Activated CD8-positive, alpha-beta T cell treated with anti-CD3 and anti-CD28 coated beads for 36 hours (primary cell): Measurements from ENCODE around the gene SRL. TPM values are rescaled to one million over a fixed set of nuclear protein-coding genes. Genes with fewer than 3 reads are reported as not detected.
"Not testable (repeated sequence)": the region's sequence is repeated elsewhere in the genome, so short reads cannot be mapped to it uniquely, and the experiment has no call there.

Experiments
- ATAC-seq: fragments of 200-7000 bp; cut with Tn5 transposase; one replicate; pipeline ENCODE4 v1.10.0; 2021; ENCODE audit warnings: mild to moderate bottlenecking, moderate library complexity
- CTCF ChIA-PET: fragments of 350-600 bp; sonication (Branson Sonifier 250); formaldehyde crosslinking; loops from one replicate; lab custom pipeline; 2021; ENCODE audit warnings: antibody characterized with exemption; lab: Charles Lee
- POLR2A ChIA-PET: fragments of 350-600 bp; sonication (Branson Sonifier 250); formaldehyde crosslinking; loops from one replicate; lab custom pipeline; 2021; ENCODE audit warnings: antibody characterized with exemption; lab: Charles Lee
- DNase-seq: peaks from one replicate; pipeline ENCODE4 v3.0.0-alpha.2; 2020
- H3K27ac Mint-ChIP-seq: one replicate; pipeline ENCODE4 v1.8.0; 2021; ENCODE audit warnings: mild to moderate bottlenecking, mixed read lengths
- H3K27me3 Mint-ChIP-seq: one replicate; pipeline ENCODE4 v1.8.0; 2021; ENCODE audit warnings: mixed read lengths
- H3K36me3 Mint-ChIP-seq: one replicate; pipeline ENCODE4 v1.8.0; 2021; ENCODE audit warnings: low read depth, mixed read lengths
- H3K4me1 Mint-ChIP-seq: one replicate; pipeline ENCODE4 v1.8.0; 2021; ENCODE audit warnings: low read depth, mixed read lengths
- H3K4me3 Mint-ChIP-seq: one replicate; pipeline ENCODE4 v1.8.0; 2021; ENCODE audit warnings: mild to moderate bottlenecking, moderate library complexity, mixed read lengths
- H3K9me3 Mint-ChIP-seq: one replicate; pipeline ENCODE4 v1.8.0; 2021; ENCODE audit warnings: mixed read lengths
- intact Hi-C: fragments of 100-400 bp; cut with micrococcal nuclease; formaldehyde crosslinking; loops from one replicate; pipeline ENCODE4 v1.10.0; 2022
- total RNA-seq, 2 experiments: library from RNA; stranded (reverse); gene quantifications; one replicate each; pipeline ENCODE4 v1.2.3, GENCODE V29; 2021
- TF ChIP-seq, protein P1 (sequence below): fragments of 200-600 bp; IDR thresholded peaks from one replicate; pipeline ENCODE4 v1.8.0; 2022; ENCODE audit warnings: antibody characterized with exemption, mild to moderate bottlenecking

Gene SRL
- total RNA-seq, 2 experiments from 2014 or later = not detected

GRCh38 chr16:4257646-4258556 is 16.0 kb upstream of the SRL start:
- no peak for DNase-seq
- TF ChIP-seq, protein P1, sequence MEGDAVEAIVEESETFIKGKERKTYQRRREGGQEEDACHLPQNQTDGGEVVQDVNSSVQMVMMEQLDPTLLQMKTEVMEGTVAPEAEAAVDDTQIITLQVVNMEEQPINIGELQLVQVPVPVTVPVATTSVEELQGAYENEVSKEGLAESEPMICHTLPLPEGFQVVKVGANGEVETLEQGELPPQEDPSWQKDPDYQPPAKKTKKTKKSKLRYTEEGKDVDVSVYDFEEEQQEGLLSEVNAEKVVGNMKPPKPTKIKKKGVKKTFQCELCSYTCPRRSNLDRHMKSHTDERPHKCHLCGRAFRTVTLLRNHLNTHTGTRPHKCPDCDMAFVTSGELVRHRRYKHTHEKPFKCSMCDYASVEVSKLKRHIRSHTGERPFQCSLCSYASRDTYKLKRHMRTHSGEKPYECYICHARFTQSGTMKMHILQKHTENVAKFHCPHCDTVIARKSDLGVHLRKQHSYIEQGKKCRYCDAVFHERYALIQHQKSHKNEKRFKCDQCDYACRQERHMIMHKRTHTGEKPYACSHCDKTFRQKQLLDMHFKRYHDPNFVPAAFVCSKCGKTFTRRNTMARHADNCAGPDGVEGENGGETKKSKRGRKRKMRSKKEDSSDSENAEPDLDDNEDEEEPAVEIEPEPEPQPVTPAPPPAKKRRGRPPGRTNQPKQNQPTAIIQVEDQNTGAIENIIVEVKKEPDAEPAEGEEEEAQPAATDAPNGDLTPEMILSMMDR = no peak
- H3K4me1 Mint-ChIP-seq = peaks cover 3% of the 10 kb centered on the region
- H3K9me3 Mint-ChIP-seq = no peaks in the 10 kb centered on the region
- H3K27me3 Mint-ChIP-seq = no peaks in the 10 kb centered on the region
- H3K27ac Mint-ChIP-seq = no peak overlapping the region
- ATAC-seq = no peak
- intact Hi-C loops = no loop called here
- peaks cover 29% of the 10 kb centered on the region for H3K36me3 Mint-ChIP-seq
- POLR2A ChIA-PET = interaction anchor here (0.7 kb wide), 1 partner anchor 9 kb away, joined by 4 read pairs; no protein-coding TSS in a partner anchor
- no peak overlapping the region for H3K4me3 Mint-ChIP-seq
- CTCF ChIA-PET = interaction anchor here (2.5 kb wide), 1 partner anchor 13 kb away, joined by 9 read pairs; no protein-coding TSS in a partner anchor

DNA sequence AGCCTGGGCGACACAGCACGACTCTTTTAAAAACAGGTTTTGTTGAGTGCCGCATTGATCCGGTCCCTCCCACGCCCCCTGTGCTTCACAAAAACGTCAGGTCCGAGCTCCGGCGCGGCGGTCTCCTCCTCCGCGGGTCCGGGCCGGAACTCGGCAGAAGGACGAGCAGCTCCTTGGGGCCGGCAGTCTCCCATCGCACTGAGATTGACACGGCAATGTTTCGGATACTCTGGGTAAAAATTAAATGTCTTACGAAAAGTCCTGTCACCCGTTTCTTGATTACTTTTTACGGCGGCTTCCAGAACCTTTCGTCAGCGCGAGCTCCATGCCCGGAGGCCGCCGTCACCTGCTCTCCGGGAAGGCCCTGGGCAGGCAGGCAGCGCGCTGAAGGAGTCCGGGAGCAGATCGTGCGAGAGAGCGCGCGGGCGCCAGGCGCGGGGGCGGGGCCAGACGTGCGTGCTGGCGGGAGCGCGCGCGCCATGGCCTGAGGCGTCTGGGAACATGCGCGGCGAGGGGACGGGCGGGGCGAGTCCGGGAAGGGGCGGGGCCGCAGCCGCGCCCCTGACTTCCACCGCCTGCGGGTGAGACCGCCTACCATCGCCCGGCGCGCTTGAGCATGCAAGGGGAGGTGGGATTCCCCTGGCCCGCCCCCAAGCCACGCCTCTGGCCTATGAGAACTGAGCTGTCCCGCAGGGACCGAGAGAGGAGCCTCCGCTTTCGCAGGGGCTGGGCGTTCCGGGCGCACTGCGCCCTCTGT is 11.7 kb upstream of the SRL start:
- no peaks in the 10 kb centered on the region for H3K9me3 Mint-ChIP-seq
- intact Hi-C loops = no loop called here
- peak overlapping the region; percentile 96 for H3K4me3 Mint-ChIP-seq
- H3K27ac Mint-ChIP-seq = peak overlapping the region; percentile 98
- H3K27me3 Mint-ChIP-seq = no peaks in the 10 kb centered on the region
- peaks cover 8% of the 10 kb centered on the region for H3K36me3 Mint-ChIP-seq
- TF ChIP-seq, protein P1 = no peak
- peak; percentile 98 for ATAC-seq
- POLR2A ChIA-PET = interaction anchor here (0.5 to 4.8 kb wide), 18 partner anchors 10 to 374 kb away, joined by 3 to 78 read pairs (median 3); partner anchors contain the start of genes ADCY9, CORO7, PAM16 and SRL
- DNase-seq = peak; percentile 100
- H3K4me1 Mint-ChIP-seq = peaks cover 7% of the 10 kb centered on the region
- CTCF ChIA-PET = interaction anchor here (0.7 to 5.2 kb wide), 86 partner anchors 8 to 540 kb away, joined by 3 to 76 read pairs (median 4); partner anchors contain the start of genes ADCY9, CORO7, CREBBP and GLIS2

DNA sequence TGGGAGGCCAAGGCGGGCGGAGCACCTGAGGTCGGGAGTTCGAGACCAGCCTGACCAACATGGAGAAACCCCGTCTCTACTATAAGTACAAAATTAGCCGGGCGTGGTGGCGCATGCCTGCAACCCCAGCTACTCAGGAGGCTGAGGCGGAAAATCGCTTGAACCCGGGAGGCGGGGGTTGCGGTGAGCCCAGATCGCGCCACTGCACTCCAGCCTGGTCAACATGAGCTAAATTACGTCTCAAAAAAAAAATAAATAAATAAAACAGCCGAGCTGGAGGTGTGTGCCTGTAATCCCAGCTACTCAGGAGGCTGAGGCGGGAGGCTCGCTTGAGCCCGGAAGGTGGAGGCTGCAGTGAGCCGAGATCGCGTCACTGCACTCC is 11.1 kb upstream of the SRL start:
- ATAC-seq, H3K27me3 Mint-ChIP-seq, DNase-seq, intact Hi-C loops, H3K9me3 Mint-ChIP-seq, H3K36me3 Mint-ChIP-seq, H3K4me1 Mint-ChIP-seq: not testable (repeated sequence)
- POLR2A ChIA-PET = interaction anchor here (0.6 to 4.8 kb wide), 15 partner anchors 11 to 374 kb away, joined by 3 to 78 read pairs (median 4); partner anchors contain the start of genes ADCY9, PAM16, SRL and TFAP4
- peak overlapping the region; percentile 96 for H3K4me3 Mint-ChIP-seq
- peak overlapping the region; percentile 98 for H3K27ac Mint-ChIP-seq
- CTCF ChIA-PET = interaction anchor here (1.0 to 5.2 kb wide), 36 partner anchors 12 to 456 kb away, joined by 3 to 76 read pairs (median 6); partner anchors contain the start of genes ADCY9, PAM16, TFAP4 and VASN

- CTCF ChIA-PET = interaction anchor here (0.6 kb wide), 1 partner anchor 235 kb away, joined by 3 read pairs; no protein-coding TSS in a partner anchor
- POLR2A ChIA-PET = interaction anchor here (0.6 to 1.0 kb wide), 2 partner anchors 8 to 24 kb away, joined by 3 to 4 read pairs; no protein-coding TSS in a partner anchor
- ATAC-seq (no peak), DNase-seq (no peak)
- TF ChIP-seq, protein P1 = no peak
- peaks cover 13% of the 10 kb centered on the region for H3K4me1 Mint-ChIP-seq
- H3K4me3 Mint-ChIP-seq = no peak overlapping the region
- intact Hi-C loops = no loop called here
- H3K36me3 Mint-ChIP-seq = peaks cover 4% of the 10 kb centered on the region
- no peaks in the 10 kb centered on the region for H3K9me3 Mint-ChIP-seq
- no peak overlapping the region for H3K27ac Mint-ChIP-seq
- no peaks in the 10 kb centered on the region for H3K27me3 Mint-ChIP-seq
Observed at GRCh38 chr16:4249530-4250308, 7.8 kb upstream of the SRL start.
